ENCODE data around the gene CCDC159. TPM values are rescaled to one million over a fixed set of nuclear protein-coding genes. Genes with fewer than 3 reads are reported as not detected.

The CCDC159 gene
- polyA plus RNA-seq, 4 donors: 24.1 to 70.4 (median 50.3) TPM

DNA sequence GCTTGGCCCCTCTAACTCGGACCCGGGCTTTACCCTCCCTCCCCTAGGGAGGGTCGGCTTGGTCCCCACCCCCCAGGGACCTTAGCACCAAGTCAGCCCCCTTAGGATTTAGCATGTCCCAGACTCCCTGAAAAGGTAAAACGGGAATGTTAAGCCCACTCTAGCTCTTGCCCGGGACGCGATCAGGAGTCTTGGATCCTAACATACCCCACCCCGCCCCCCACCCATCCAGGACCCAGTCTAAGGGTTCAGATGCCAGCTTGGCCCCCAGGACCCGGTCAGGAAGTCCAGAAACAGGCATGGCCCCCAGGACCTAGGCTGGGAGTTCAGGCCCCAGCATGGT, 37.4 kb downstream of the CCDC159 start:
- FAIRE-seq: no peak
- peak overlapping the region in 1 of 3 donors; percentile 74 for H3K27ac ChIP-seq (ENCODE audit: low read depth in 1 of 3, low read length in 2 of 3)
- H3K4me1 ChIP-seq (ENCODE audit: control insufficient read depth in 3 of 3, insufficient read depth in 2 of 3, low read depth in 1 of 3, low read length in 2 of 3): peaks cover 2 to 27% (median 8%) of the 10 kb centered on the region in 3 donors
- H3K4me3 ChIP-seq (ENCODE audit: low read depth in 1 of 3, low read length in 3 of 3): peak overlapping the region in 2 of 3 donors; percentile 24 to 55
- H3K36me3 ChIP-seq (ENCODE audit: control insufficient read depth in 3 of 3, insufficient read depth in 2 of 3, low read depth in 1 of 3, low read length in 3 of 3): peaks cover 0 to 12% (median 0%) of the 10 kb centered on the region in 3 donors
- no peak for DNase-seq
- WGBS, 3 donors: 0 to 1% (median 1%) methylated on average over 9 of the region's 9 CpGs
- peaks cover 0 to 14% (median 6%) of the 10 kb centered on the region in 3 donors for H3K27me3 ChIP-seq (ENCODE audit: control insufficient read depth in 3 of 3, insufficient read depth in 3 of 3, low read length in 3 of 3)
- no peaks in the 10 kb centered on the region for H3K9me3 ChIP-seq (ENCODE audit: control insufficient read depth in 2 of 2, insufficient read depth in 1 of 2, low read depth in 1 of 2, low read length in 1 of 2)

DNA sequence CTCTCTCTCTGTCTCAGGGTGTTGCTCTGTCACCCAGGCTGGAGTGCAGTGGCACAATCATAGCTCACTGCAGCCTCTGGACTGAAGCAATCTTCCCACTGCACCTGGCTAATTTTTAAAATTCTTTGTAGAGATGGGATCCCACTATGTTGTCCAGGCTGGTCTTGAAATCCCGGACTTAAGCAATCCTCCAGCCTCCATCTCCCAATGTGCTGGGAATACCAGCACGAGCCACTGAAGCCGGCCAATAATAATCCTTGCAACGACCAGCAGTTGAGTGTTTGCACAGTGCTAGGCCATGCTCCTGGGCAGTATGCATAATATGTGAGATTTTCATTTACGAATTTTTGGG, 38.4 kb downstream of the CCDC159 start:
- peaks cover 0 to 7% (median 0%) of the 10 kb centered on the region in 3 donors for H3K36me3 ChIP-seq (ENCODE audit: control insufficient read depth in 3 of 3, insufficient read depth in 2 of 3, low read depth in 1 of 3, low read length in 3 of 3)
- H3K27ac ChIP-seq (ENCODE audit: low read depth in 1 of 3, low read length in 2 of 3): no peak overlapping the region
- WGBS, 3 donors: 78 to 84% (median 81%) methylated on average over 5 of the region's 5 CpGs
- H3K9me3 ChIP-seq (ENCODE audit: control insufficient read depth in 2 of 2, insufficient read depth in 1 of 2, low read depth in 1 of 2, low read length in 1 of 2): no peaks in the 10 kb centered on the region
- no peak overlapping the region for H3K4me3 ChIP-seq (ENCODE audit: low read depth in 1 of 3, low read length in 3 of 3)
- FAIRE-seq (no peak), DNase-seq (no peak)
- peaks cover 2 to 27% (median 8%) of the 10 kb centered on the region in 3 donors for H3K4me1 ChIP-seq (ENCODE audit: control insufficient read depth in 3 of 3, insufficient read depth in 2 of 3, low read depth in 1 of 3, low read length in 2 of 3)
- H3K27me3 ChIP-seq (ENCODE audit: control insufficient read depth in 3 of 3, insufficient read depth in 3 of 3, low read length in 3 of 3): peaks cover 0 to 14% (median 6%) of the 10 kb centered on the region in 3 donors

DNA sequence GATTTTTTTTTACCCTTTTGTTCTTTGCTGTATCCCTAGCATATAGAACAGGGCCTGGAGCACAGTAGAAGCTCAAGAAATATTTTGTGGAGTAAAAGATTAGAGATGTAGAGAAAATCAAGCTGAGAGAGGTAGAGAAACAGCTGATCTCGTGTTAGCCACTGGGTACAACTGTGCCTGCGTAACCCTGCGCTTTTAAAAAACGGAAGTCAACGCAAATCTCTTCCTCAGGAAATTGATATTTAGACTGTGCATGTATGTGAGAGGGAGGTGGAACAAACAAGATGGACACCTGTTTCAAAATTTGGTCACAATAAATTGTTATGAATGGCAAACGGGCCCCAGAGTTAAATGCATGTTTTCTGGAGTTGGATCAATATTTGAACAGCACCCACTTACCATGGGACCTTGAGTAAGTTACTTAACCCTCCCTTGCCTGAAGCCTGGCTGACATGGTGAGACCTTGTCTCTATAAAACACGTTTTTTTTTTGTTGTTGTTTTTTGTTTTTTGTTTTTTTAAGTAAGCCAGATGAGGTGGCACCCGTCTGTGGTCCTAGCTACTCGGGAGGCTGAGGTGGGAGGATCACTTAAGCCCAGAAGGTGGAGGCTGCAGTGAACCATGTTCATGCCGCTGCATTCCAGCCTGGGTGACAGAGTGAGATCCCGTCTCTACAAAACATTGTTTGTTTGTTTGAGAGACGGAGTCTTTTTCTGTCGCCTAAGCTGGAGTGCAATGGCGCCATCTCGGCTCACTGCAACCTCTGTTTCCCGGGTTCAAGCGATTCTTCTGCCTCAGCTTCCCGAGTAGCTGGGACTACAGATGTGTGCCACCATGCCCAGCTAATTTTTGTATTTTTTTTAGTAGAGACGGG, 41.1 kb downstream of the CCDC159 start:
- no peak for DNase-seq
- no peak overlapping the region for H3K27ac ChIP-seq (ENCODE audit: low read depth in 1 of 3, low read length in 2 of 3)
- no peak overlapping the region for H3K4me3 ChIP-seq (ENCODE audit: low read depth in 1 of 3, low read length in 3 of 3)
- FAIRE-seq: no peak
- H3K27me3 ChIP-seq (ENCODE audit: control insufficient read depth in 3 of 3, insufficient read depth in 3 of 3, low read length in 3 of 3): peaks cover 0 to 9% (median 6%) of the 10 kb centered on the region in 3 donors
- peaks cover 2 to 16% (median 4%) of the 10 kb centered on the region in 3 donors for H3K4me1 ChIP-seq (ENCODE audit: control insufficient read depth in 3 of 3, insufficient read depth in 2 of 3, low read depth in 1 of 3, low read length in 2 of 3)
- no peaks in the 10 kb centered on the region for H3K36me3 ChIP-seq (ENCODE audit: control insufficient read depth in 3 of 3, insufficient read depth in 2 of 3, low read depth in 1 of 3, low read length in 3 of 3)
- peaks cover 0 to 5% of the 10 kb centered on the region in 2 donors for H3K9me3 ChIP-seq (ENCODE audit: control insufficient read depth in 2 of 2, insufficient read depth in 1 of 2, low read depth in 1 of 2, low read length in 1 of 2)
- WGBS, 3 donors: 69 to 72% (median 72%) methylated on average over 19 of the region's 19 CpGs

- no peaks in the 10 kb centered on the region for H3K27me3 ChIP-seq (ENCODE audit: control insufficient read depth in 3 of 3, insufficient read depth in 3 of 3, low read length in 3 of 3)
- H3K9me3 ChIP-seq (ENCODE audit: control insufficient read depth in 2 of 2, insufficient read depth in 1 of 2, low read depth in 1 of 2, low read length in 1 of 2): peaks cover 0 to 5% of the 10 kb centered on the region in 2 donors
- H3K4me1 ChIP-seq (ENCODE audit: control insufficient read depth in 3 of 3, insufficient read depth in 2 of 3, low read depth in 1 of 3, low read length in 2 of 3): no peaks in the 10 kb centered on the region
- FAIRE-seq (no peak), DNase-seq (no peak)
- no peak overlapping the region for H3K4me3 ChIP-seq (ENCODE audit: low read depth in 1 of 3, low read length in 3 of 3)
- H3K27ac ChIP-seq (ENCODE audit: low read depth in 1 of 3, low read length in 2 of 3): no peak overlapping the region
- no peaks in the 10 kb centered on the region for H3K36me3 ChIP-seq (ENCODE audit: control insufficient read depth in 3 of 3, insufficient read depth in 2 of 3, low read depth in 1 of 3, low read length in 3 of 3)
- WGBS, 3 donors: 88 to 95% (median 90%) methylated on average over 2 of the region's 2 CpGs
Measured at GRCh38 chr19:11390359-11390758, 44.0 kb downstream of the CCDC159 start.

DNA sequence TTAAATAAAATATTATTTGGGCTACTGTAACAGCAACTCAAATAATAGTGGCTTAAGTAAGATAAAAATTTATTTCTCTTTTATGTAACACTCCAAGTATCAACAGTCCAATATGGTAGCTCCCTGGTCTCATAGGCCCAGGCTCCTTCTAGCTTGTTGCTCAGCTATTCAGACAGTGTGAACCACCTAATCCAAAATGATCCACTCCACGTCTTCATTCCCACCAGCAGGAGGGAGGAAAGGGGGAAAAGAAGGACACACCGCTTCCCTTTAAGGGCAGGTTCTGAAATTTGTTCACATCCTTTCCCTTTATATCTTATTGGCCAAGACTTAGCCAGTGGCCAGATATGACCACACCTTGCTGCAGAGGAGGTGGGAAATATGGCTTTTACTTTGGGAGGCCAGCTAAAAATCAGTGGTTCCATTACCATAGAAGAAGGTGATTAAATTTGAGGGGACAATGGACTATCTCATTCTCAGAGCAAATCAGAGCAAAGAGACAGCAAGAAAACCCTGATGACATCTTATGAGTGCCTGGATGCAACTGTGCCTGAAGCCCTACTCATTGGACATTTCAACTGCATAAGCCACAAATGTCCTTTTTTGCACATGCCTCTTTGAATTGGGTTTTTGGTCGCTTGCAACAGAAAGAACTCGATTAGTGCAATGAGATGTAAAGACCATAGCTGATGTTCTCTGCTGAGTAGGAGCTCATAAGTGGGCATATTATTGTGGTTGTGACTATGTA, 44.8 kb downstream of the CCDC159 start:
- Histone ChIP-seq H3K27me3 (ENCODE audit: control insufficient read depth in 3 of 3, insufficient read depth in 3 of 3, low read length in 3 of 3) (no peaks in the 10 kb centered on the region), H3K27ac (ENCODE audit: low read depth in 1 of 3, low read length in 2 of 3) (no peak overlapping the region), H3K9me3 (ENCODE audit: control insufficient read depth in 2 of 2, insufficient read depth in 1 of 2, low read depth in 1 of 2, low read length in 1 of 2) (peaks cover 0 to 5% of the 10 kb centered on the region in 2 donors), H3K4me3 (ENCODE audit: low read depth in 1 of 3, low read length in 3 of 3) (no peak overlapping the region), H3K36me3 (ENCODE audit: control insufficient read depth in 3 of 3, insufficient read depth in 2 of 3, low read depth in 1 of 3, low read length in 3 of 3) (no peaks in the 10 kb centered on the region), H3K4me1 (ENCODE audit: control insufficient read depth in 3 of 3, insufficient read depth in 2 of 3, low read depth in 1 of 3, low read length in 2 of 3) (no peaks in the 10 kb centered on the region)
- FAIRE-seq (no peak), DNase-seq (no peak)
- 73 to 80% (median 78%) methylated on average over 4 of the region's 4 CpGs for WGBS, 3 donors

DNA sequence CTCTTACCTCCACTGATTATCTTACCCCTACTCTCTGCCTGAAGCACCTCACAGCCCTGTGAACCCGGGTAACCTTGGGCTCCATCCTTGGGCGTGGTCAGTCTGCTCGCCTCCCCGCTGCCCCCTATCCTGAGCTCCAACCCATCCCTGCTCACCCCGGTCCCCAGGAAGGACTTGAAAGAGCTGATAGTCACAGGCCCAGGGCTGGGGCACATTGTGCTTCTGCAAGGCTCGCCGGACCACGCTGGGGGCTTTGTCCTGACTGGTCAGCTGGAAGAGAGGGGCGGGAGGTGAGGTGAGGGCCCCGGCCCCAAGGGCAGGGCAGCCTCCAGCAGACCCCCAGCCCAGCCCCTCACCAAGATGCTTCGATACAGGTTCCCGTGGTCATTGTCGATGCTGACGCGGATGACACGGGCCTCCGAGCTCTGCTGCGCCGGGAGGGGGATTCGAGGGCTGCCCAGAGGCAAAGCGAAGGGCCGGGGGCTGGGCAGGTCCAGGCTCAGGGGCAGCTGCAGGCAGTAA, 50.8 kb downstream of the CCDC159 start:
- FAIRE-seq (no peak), DNase-seq (no peak)
- Histone ChIP-seq H3K27me3 (ENCODE audit: control insufficient read depth in 3 of 3, insufficient read depth in 3 of 3, low read length in 3 of 3) (no peaks in the 10 kb centered on the region), H3K9me3 (ENCODE audit: control insufficient read depth in 2 of 2, insufficient read depth in 1 of 2, low read depth in 1 of 2, low read length in 1 of 2) (no peaks in the 10 kb centered on the region), H3K4me1 (ENCODE audit: control insufficient read depth in 3 of 3, insufficient read depth in 2 of 3, low read depth in 1 of 3, low read length in 2 of 3) (no peaks in the 10 kb centered on the region), H3K4me3 (ENCODE audit: low read depth in 1 of 3, low read length in 3 of 3) (no peak overlapping the region), H3K27ac (ENCODE audit: low read depth in 1 of 3, low read length in 2 of 3) (no peak overlapping the region), H3K36me3 (ENCODE audit: control insufficient read depth in 3 of 3, insufficient read depth in 2 of 3, low read depth in 1 of 3, low read length in 3 of 3) (no peaks in the 10 kb centered on the region)
- WGBS, 3 donors: 87 to 89% (median 88%) methylated on average over 22 of the region's 22 CpGs

- Histone ChIP-seq H3K36me3 (ENCODE audit: control insufficient read depth in 3 of 3, insufficient read depth in 2 of 3, low read depth in 1 of 3, low read length in 3 of 3) (no peaks in the 10 kb centered on the region), H3K9me3 (ENCODE audit: control insufficient read depth in 2 of 2, insufficient read depth in 1 of 2, low read depth in 1 of 2, low read length in 1 of 2) (no peaks in the 10 kb centered on the region), H3K4me1 (ENCODE audit: control insufficient read depth in 3 of 3, insufficient read depth in 2 of 3, low read depth in 1 of 3, low read length in 2 of 3) (no peaks in the 10 kb centered on the region), H3K4me3 (ENCODE audit: low read depth in 1 of 3, low read length in 3 of 3) (no peak overlapping the region), H3K27ac (ENCODE audit: low read depth in 1 of 3, low read length in 2 of 3) (no peak overlapping the region), H3K27me3 (ENCODE audit: control insufficient read depth in 3 of 3, insufficient read depth in 3 of 3, low read length in 3 of 3) (no peaks in the 10 kb centered on the region)
- DNase-seq: no peak
- 87 to 90% (median 87%) methylated on average over 9 of the region's 9 CpGs for WGBS, 3 donors
- FAIRE-seq: no peak
Measured at GRCh38 chr19:11399667-11400066, 53.3 kb downstream of the CCDC159 start.

DNA sequence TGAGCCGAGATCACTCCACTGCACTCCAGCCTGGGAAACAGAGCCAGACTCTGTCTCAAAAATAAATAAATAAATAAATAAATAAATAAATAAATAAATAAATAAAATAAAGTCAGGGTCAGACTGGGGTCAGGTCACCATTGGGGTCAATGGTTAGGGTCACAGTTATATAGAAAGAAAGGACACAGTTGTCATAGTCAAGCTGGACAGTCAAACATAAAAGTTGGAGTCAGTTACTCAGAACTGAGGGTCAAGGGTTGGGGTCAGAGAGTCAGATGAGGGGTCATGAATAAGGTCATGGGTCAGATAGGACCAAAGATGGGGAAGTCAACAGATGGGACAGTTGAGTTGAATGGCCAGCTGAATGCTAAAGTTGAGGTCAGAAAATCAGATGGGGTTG, 54.5 kb downstream of the CCDC159 start:
- DNase-seq: no peak
- Histone ChIP-seq H3K36me3 (ENCODE audit: control insufficient read depth in 3 of 3, insufficient read depth in 2 of 3, low read depth in 1 of 3, low read length in 3 of 3) (no peaks in the 10 kb centered on the region), H3K4me3 (ENCODE audit: low read depth in 1 of 3, low read length in 3 of 3) (no peak overlapping the region), H3K4me1 (ENCODE audit: control insufficient read depth in 3 of 3, insufficient read depth in 2 of 3, low read depth in 1 of 3, low read length in 2 of 3) (no peaks in the 10 kb centered on the region), H3K9me3 (ENCODE audit: control insufficient read depth in 2 of 2, insufficient read depth in 1 of 2, low read depth in 1 of 2, low read length in 1 of 2) (no peaks in the 10 kb centered on the region), H3K27me3 (ENCODE audit: control insufficient read depth in 3 of 3, insufficient read depth in 3 of 3, low read length in 3 of 3) (no peaks in the 10 kb centered on the region), H3K27ac (ENCODE audit: low read depth in 1 of 3, low read length in 2 of 3) (no peak overlapping the region)
- no peak for FAIRE-seq
- 47 to 75% (median 63%) methylated on average over 1 of the region's 1 CpG for WGBS, 3 donors
